ENCODE data around the gene ELF2.

DNA sequence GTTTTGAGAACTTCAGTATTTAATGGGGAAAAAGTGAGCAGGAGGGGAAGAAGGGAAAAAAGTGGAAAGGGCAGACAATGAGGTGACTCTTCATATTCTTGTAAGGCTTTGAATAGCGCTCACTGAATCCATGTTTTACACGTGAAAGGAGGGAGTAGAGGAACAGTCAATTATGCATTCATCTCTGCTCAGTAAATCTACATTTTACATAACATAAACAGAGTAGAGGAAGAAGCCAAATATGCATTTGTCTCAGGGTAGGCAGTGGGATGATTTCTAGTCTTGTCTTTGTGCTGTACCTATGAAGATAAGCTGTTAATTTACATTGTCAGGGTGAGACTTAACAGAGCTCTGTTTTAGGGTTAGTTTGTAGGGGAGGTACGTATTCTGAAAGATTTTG lies 19.4 kb upstream of the ELF2 start:
- TF ChIP-seq, protein P1, sequence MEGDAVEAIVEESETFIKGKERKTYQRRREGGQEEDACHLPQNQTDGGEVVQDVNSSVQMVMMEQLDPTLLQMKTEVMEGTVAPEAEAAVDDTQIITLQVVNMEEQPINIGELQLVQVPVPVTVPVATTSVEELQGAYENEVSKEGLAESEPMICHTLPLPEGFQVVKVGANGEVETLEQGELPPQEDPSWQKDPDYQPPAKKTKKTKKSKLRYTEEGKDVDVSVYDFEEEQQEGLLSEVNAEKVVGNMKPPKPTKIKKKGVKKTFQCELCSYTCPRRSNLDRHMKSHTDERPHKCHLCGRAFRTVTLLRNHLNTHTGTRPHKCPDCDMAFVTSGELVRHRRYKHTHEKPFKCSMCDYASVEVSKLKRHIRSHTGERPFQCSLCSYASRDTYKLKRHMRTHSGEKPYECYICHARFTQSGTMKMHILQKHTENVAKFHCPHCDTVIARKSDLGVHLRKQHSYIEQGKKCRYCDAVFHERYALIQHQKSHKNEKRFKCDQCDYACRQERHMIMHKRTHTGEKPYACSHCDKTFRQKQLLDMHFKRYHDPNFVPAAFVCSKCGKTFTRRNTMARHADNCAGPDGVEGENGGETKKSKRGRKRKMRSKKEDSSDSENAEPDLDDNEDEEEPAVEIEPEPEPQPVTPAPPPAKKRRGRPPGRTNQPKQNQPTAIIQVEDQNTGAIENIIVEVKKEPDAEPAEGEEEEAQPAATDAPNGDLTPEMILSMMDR (IDR thresholded peaks at IDR 0.05): no peak
- no peak for TF ChIP-seq EZH2 (IDR thresholded peaks at IDR 0.05; ENCODE audit: borderline replicate concordance, insufficient read depth, low read depth, low read length, poor library complexity, severe bottlenecking)
